H1 (cell line): ENCODE measurements around the gene ANP32A. TPM values are rescaled to one million over a fixed set of nuclear protein-coding genes. Genes with fewer than 3 reads are reported as not detected.

Experiments
- CTCF ChIA-PET: fragments of 300-600 bp; sonication (Branson Sonifier 250); formaldehyde crosslinking; loops from one replicate; lab custom pipeline; 2021; ENCODE audit not compliant: partially characterized antibody; lab: Charles Lee
- POLR2A ChIA-PET: fragments of 300-600 bp; sonication (Branson Sonifier 250); formaldehyde crosslinking; loops from one replicate; lab custom pipeline; 2021; ENCODE audit warnings: inconsistent platforms; ENCODE audit not compliant: partially characterized antibody; lab: Charles Lee
- DNase-seq, 2 experiments: peaks; one replicate each; pipeline versions ENCODE4 v3.0.0 to v3.0.0-alpha.2; 2010 to 2022; ENCODE audit warnings: low spot score in 2 of 2, low read depth in 1 of 2, mixed read lengths in 1 of 2
- FAIRE-seq: peaks from 2 replicates; lab custom pipeline; 2011; peaks lifted over from hg19 to GRCh38; lab: Jason Lieb, UNC
- H2AFZ ChIP-seq: 2 replicates; pipeline ENCODE4 v1.8.1; 2012; ENCODE audit warnings: low read length, inconsistent platforms
- H2AK5ac ChIP-seq: 2 replicates; pipeline ENCODE4 v1.6.1; 2013; ENCODE audit warnings: low read depth, low read length
- H2BK120ac ChIP-seq: replicated peaks from 2 replicates; pipeline ENCODE3; 2013; ENCODE audit warnings: low read depth, low read length, inconsistent platforms
- H2BK12ac ChIP-seq: 2 replicates; pipeline ENCODE4 v1.6.1; 2013; ENCODE audit warnings: low read depth, low read length
- H2BK15ac ChIP-seq: 2 replicates; pipeline ENCODE4 v1.6.1; 2013; ENCODE audit warnings: low read length
- H2BK20ac ChIP-seq: 2 replicates; pipeline ENCODE4 v1.6.1; 2013; ENCODE audit warnings: low read length
- H2BK5ac ChIP-seq: 2 replicates; pipeline ENCODE4 v1.6.1; 2013; ENCODE audit warnings: low read depth, low read length
- H3K14ac ChIP-seq: 2 replicates; pipeline ENCODE4 v1.6.1; 2013; ENCODE audit warnings: inconsistent platforms; ENCODE audit not compliant: insufficient read length
- H3K18ac ChIP-seq: 2 replicates; pipeline ENCODE4 v1.6.1; 2013; ENCODE audit warnings: low read length; ENCODE audit errors: extremely low read depth
- H3K23ac ChIP-seq: 2 replicates; pipeline ENCODE4 v1.6.1; 2013; ENCODE audit warnings: inconsistent platforms; ENCODE audit not compliant: insufficient read length
- H3K23me2 ChIP-seq: 2 replicates; pipeline ENCODE4 v1.6.1; 2013; ENCODE audit warnings: low read depth, low read length
- H3K27ac ChIP-seq: 2 replicates; pipeline ENCODE4 v1.6.1; 2011; ENCODE audit warnings: low read depth, low read length, inconsistent platforms
- H3K27me3 ChIP-seq, 4 experiments: replicated peaks in 1 of 4; 1 replicate in 1 of 4; 2 replicates in 3 of 4; pipeline versions ENCODE4 v1.6.1 to v1.8.1; 2011 to 2013; ENCODE audit warnings: low read length in 3 of 4, mild to moderate bottlenecking in 3 of 4, inconsistent platforms in 2 of 4, mixed read lengths in 2 of 4, moderate library complexity in 1 of 4; ENCODE audit not compliant: control insufficient read depth in 3 of 4, insufficient read depth in 3 of 4; ENCODE audit errors: extremely low read depth in 1 of 4
- H3K36me3 ChIP-seq, 4 experiments: 2 replicates each; pipeline versions ENCODE4 v1.6.1 to v1.8.1; 2011 to 2013; ENCODE audit warnings: mild to moderate bottlenecking in 4 of 4, low read length in 3 of 4, moderate library complexity in 2 of 4, control low read depth in 1 of 4, inconsistent platforms in 1 of 4; ENCODE audit not compliant: insufficient read depth in 4 of 4, control insufficient read depth in 2 of 4
- H3K4ac ChIP-seq: replicated peaks from 2 replicates; pipeline ENCODE3; 2013; ENCODE audit warnings: low read length, low read depth, mixed read lengths, inconsistent platforms; ENCODE audit not compliant: insufficient read length
- H3K4me1 ChIP-seq, 4 experiments: replicated peaks in 1 of 4; 1 replicate in 1 of 4; 2 replicates in 3 of 4; pipeline versions ENCODE4 v1.6.1 to v1.8.1; 2011 to 2013; ENCODE audit warnings: low read length in 3 of 4, inconsistent platforms in 2 of 4, mixed read lengths in 1 of 4; ENCODE audit not compliant: insufficient read depth in 4 of 4, control insufficient read depth in 3 of 4
- H3K4me2 ChIP-seq, 2 experiments: 2 replicates each; pipeline versions ENCODE4 v1.6.1 to v1.8.1; 2011 to 2013; ENCODE audit warnings: low read depth in 2 of 2, low read length in 2 of 2, control low read depth in 1 of 2, inconsistent platforms in 1 of 2, mild to moderate bottlenecking in 1 of 2; ENCODE audit not compliant: insufficient read depth in 1 of 2
- H3K4me3 ChIP-seq, 4 experiments: fragments of 200-600, 300-600 bp in 1 of 4; sonication (generic), shearing (Covaris generic), sonication (Bioruptor Twin) in 1 of 4; 2 replicates each; pipeline versions ENCODE4 v1.5.1 to v1.8.1; 2011 to 2016; ENCODE audit warnings: low read length in 4 of 4, low read depth in 3 of 4, control low read depth in 2 of 4, inconsistent platforms in 2 of 4, mild to moderate bottlenecking in 2 of 4, mixed read lengths in 1 of 4, moderate library complexity in 1 of 4; ENCODE audit not compliant: insufficient read depth in 2 of 4; ENCODE audit errors: extremely low read depth in 1 of 4
- H3K56ac ChIP-seq: replicated peaks from 2 replicates; pipeline ENCODE3; 2013; ENCODE audit warnings: low read depth, mild to moderate bottlenecking, mixed read lengths, low read length, inconsistent platforms; ENCODE audit not compliant: insufficient read length
- H3K79me1 ChIP-seq: 2 replicates; pipeline ENCODE4 v1.6.1; 2013; ENCODE audit warnings: low read depth, low read length, control low read depth
- H3K79me2 ChIP-seq, 2 experiments: 2 replicates each; pipeline versions ENCODE4 v1.6.1 to v1.8.1; 2012 to 2013; ENCODE audit warnings: low read length in 2 of 2, mild to moderate bottlenecking in 2 of 2, inconsistent platforms in 1 of 2; ENCODE audit not compliant: insufficient read depth in 2 of 2, control insufficient read depth in 1 of 2
- H3K9ac ChIP-seq, 4 experiments: replicated peaks in 1 of 4; 1 replicate in 1 of 4; 2 replicates in 3 of 4; pipeline versions ENCODE4 v1.6.1 to v1.8.1; 2011 to 2013; ENCODE audit warnings: low read depth in 3 of 4, low read length in 3 of 4, control low read depth in 2 of 4, mild to moderate bottlenecking in 2 of 4, moderate library complexity in 2 of 4, inconsistent platforms in 1 of 4; ENCODE audit errors: extremely low read depth in 1 of 4
- H3K9me3 ChIP-seq, 2 experiments: 2 replicates each; pipeline versions ENCODE4 v1.6.1 to v1.8.1; 2012 to 2013; ENCODE audit warnings: mild to moderate bottlenecking in 2 of 2, moderate library complexity in 2 of 2, control low read depth in 1 of 2, inconsistent platforms in 1 of 2, low read depth in 1 of 2, low read length in 1 of 2, mixed read lengths in 1 of 2; ENCODE audit not compliant: insufficient read depth in 2 of 2
- H4K20me1 ChIP-seq, 2 experiments: replicated peaks in 1 of 2; 2 replicates each; pipeline versions ENCODE3 to v1.8.1; 2011 to 2013; ENCODE audit warnings: inconsistent platforms in 2 of 2, low read length in 2 of 2, mild to moderate bottlenecking in 1 of 2; ENCODE audit not compliant: insufficient read depth in 2 of 2, control insufficient read depth in 1 of 2
- H4K5ac ChIP-seq: 2 replicates; pipeline ENCODE4 v1.6.1; 2013; ENCODE audit warnings: low read length, low read depth, mixed read lengths, inconsistent platforms; ENCODE audit not compliant: insufficient read length
- H4K8ac ChIP-seq: 2 replicates; pipeline ENCODE4 v1.8.0; 2013; ENCODE audit warnings: mild to moderate bottlenecking, moderate library complexity, low read length, inconsistent platforms; ENCODE audit not compliant: insufficient read depth; ENCODE audit errors: extremely low read depth
- H4K91ac ChIP-seq: replicated peaks from 2 replicates; pipeline ENCODE3; 2013; ENCODE audit warnings: low read length, mixed read lengths, inconsistent platforms; ENCODE audit not compliant: insufficient read length
- CBX8 ChIP-seq: fragments of 300-800, 300-1000 bp; sonication (generic); IDR thresholded peaks from 2 replicates; pipeline ENCODE4 v1.7.1; 2016; ENCODE audit warnings: low read depth, low read length, borderline replicate concordance
- EP300 ChIP-seq, 2 experiments: IDR thresholded peaks; 1 replicate in 1 of 2; 2 replicates in 1 of 2; pipeline ENCODE4 v1.6.1; 2011 to 2012; ENCODE audit warnings: low read depth in 2 of 2, low read length in 2 of 2, mild to moderate bottlenecking in 2 of 2, borderline replicate concordance in 1 of 2, inconsistent platforms in 1 of 2, moderate library complexity in 1 of 2
- GABPA ChIP-seq: IDR thresholded peaks from 2 replicates; pipeline ENCODE4 v1.6.1; 2011; ENCODE audit warnings: mild to moderate bottlenecking, low read length, moderate library complexity, borderline replicate concordance; ENCODE audit not compliant: insufficient read depth
- GTF2F1 ChIP-seq: IDR thresholded peaks from 2 replicates; pipeline ENCODE4 v1.6.1; 2012; ENCODE audit warnings: low read depth, low read length, improper control_type of control experiment, borderline replicate concordance
- HDAC6 ChIP-seq: IDR thresholded peaks from one replicate; pipeline ENCODE4 v1.7.1; 2012; ENCODE audit warnings: low read depth, mild to moderate bottlenecking, inconsistent platforms, low read length, moderate library complexity
- KDM5A ChIP-seq: fragments of 200-600 bp; IDR thresholded peaks from 2 replicates; pipeline ENCODE4 v1.7.1; 2012; ENCODE audit warnings: mild to moderate bottlenecking, low read length, inconsistent platforms, mixed read lengths
- SIN3A ChIP-seq, 2 experiments: IDR thresholded peaks in 1 of 2; conservative IDR thresholded peaks in 1 of 2; 2 replicates each; pipeline ENCODE4 v1.6.1; 2011 to 2012; ENCODE audit warnings: low read length in 2 of 2, improper control_type of control experiment in 1 of 2, low read depth in 1 of 2, mild to moderate bottlenecking in 1 of 2
- SRF ChIP-seq: IDR thresholded peaks from 2 replicates; pipeline ENCODE4 v1.6.1; 2011; ENCODE audit warnings: mild to moderate bottlenecking, low read depth, low read length, moderate library complexity
- TAF7 ChIP-seq: optimal IDR thresholded peaks from 2 replicates; pipeline ENCODE3; 2011; ENCODE audit warnings: low read depth, mild to moderate bottlenecking, inconsistent platforms, low read length, moderate library complexity, borderline replicate concordance
- TCF12 ChIP-seq: IDR thresholded peaks from 2 replicates; pipeline ENCODE4 v1.6.1; 2011; ENCODE audit warnings: low read depth, mild to moderate bottlenecking, low read length
- WGBS, 2 experiments: shearing (Covaris generic) in 1 of 2; methylation state at CpG; one replicate each; pipeline versions ENCODE4 v1.1.6 to v1.1.7; 2013 to 2015; ENCODE audit warnings: low lambda C conversion rate in 2 of 2, mixed read lengths in 2 of 2, inconsistent platforms in 1 of 2, low coverage in 1 of 2, missing lambda C conversion rate in 1 of 2; ENCODE audit not compliant: insufficient replicate concordance in 2 of 2, insufficient coverage in 1 of 2, insufficient read length in 1 of 2; ENCODE audit errors: extremely low coverage in 1 of 2, missing lambda C conversion rate in 1 of 2; 5-methylcytosine and 5-hydroxymethylcytosine counted together
- polyA plus RNA-seq, 7 experiments: library from polyadenylated mRNA; depleted of rRNA in 3 of 7; stranded (reverse) in 5 of 7; unstranded in 2 of 7; fragments of >200 nt in 5 of 7; fragments of 200-250 nt in 2 of 7; gene quantifications; 1 replicate in 5 of 7; 2 replicates in 1 of 7; 4 replicates in 1 of 7; pipeline versions ENCODE4 v1.2.1 to v1.2.3, GENCODE V29; 2011 to 2013; ENCODE audit warnings: missing spikeins in 2 of 7, mixed read lengths in 2 of 7
- total RNA-seq: library from RNA; stranded (reverse); fragmentation: NEBNext Ultra II Directional; extraction: Animal tissue kit (Norgen Biotek cat#: 25700); gene quantifications from 2 replicates; pipeline ENCODE4 v1.2.1, GENCODE V29; 2021
- TF ChIP-seq, protein P1 (sequence below): IDR thresholded peaks from 2 replicates; pipeline ENCODE4 v1.6.1; 2012; ENCODE audit warnings: inconsistent platforms
- TF ChIP-seq, protein P2 (sequence below): IDR thresholded peaks from 2 replicates; pipeline ENCODE4 v1.6.1; 2012; ENCODE audit warnings: inconsistent platforms

Gene ANP32A
- total and polyA plus RNA-seq, 2 of the 8 experiments (the other 6 are each of a cell fraction or from before 2014, with no cell fraction given) = 70.8 to 295 TPM

DNA sequence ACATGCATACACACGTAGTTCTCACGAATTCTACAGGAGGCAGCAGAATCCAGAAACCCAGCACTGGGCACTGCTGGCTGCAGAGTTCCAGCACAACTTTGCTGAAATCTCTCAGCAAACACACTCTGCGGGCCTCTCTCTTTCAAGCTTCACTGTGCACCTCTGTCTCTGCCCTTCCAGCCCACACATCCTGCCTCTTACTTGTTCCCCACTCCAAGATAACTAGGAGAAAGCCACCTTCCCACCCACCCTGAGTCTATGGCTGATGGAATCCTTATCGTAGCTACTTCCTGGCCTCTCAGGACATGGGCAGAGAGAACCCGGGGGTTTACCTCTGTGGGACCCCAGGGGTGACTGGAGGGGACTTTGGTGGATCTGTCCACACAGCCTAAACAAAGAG, 11.9 kb downstream of the ANP32A start:
- POLR2A ChIA-PET = interaction anchor here (1.0 to 4.6 kb wide), 5 partner anchors 8 to 16 kb away, joined by 3 to 30 read pairs (median 4); no protein-coding TSS in a partner anchor
- TF ChIP-seq SIN3A (conservative IDR thresholded peaks at IDR 0.05 in 1 of 2, IDR thresholded peaks at IDR 0.05 in 1 of 2; ENCODE audit: low read depth in 1 of 2, low read length in 2 of 2) = no peak
- TF ChIP-seq GTF2F1 = no peak
- TF ChIP-seq EP300 (IDR thresholded peaks at IDR 0.05; ENCODE audit: borderline replicate concordance in 1 of 2, low read depth in 2 of 2, low read length in 2 of 2) = no peak
- no peak for TF ChIP-seq TAF7
- TF ChIP-seq SRF = no peak
- TF ChIP-seq GABPA = no peak
- TF ChIP-seq TCF12 = no peak
- no peak for TF ChIP-seq CBX8
- TF ChIP-seq, protein P1, sequence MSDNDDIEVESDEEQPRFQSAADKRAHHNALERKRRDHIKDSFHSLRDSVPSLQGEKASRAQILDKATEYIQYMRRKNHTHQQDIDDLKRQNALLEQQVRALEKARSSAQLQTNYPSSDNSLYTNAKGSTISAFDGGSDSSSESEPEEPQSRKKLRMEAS = no peak
- TF ChIP-seq, protein P2, sequence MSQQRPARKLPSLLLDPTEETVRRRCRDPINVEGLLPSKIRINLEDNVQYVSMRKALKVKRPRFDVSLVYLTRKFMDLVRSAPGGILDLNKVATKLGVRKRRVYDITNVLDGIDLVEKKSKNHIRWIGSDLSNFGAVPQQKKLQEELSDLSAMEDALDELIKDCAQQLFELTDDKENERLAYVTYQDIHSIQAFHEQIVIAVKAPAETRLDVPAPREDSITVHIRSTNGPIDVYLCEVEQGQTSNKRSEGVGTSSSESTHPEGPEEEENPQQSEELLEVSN = no peak
- no peak for TF ChIP-seq HDAC6
- no peak for TF ChIP-seq KDM5A

More for the DNA sequence above, 11.9 kb downstream of the ANP32A start:
- H2BK20ac ChIP-seq = no peak overlapping the region
- no peak overlapping the region for H3K23ac ChIP-seq
- no peak overlapping the region for H3K4ac ChIP-seq
- no peak overlapping the region for H3K18ac ChIP-seq
- WGBS, 2 experiments = 65% methylated on average over 5 of the region's 5 CpGs; no CpG with 5 or more reads in 1 of the 2 experiments
- no peak overlapping the region for H3K4me2 ChIP-seq
- H4K20me1 ChIP-seq = peaks cover 65 to 73% of the 10 kb centered on the region in 2 experiments
- H2BK12ac ChIP-seq = no peak overlapping the region
- no peak overlapping the region for H2AFZ ChIP-seq
- H2BK120ac ChIP-seq = no peak overlapping the region
- no peaks in the 10 kb centered on the region for H3K23me2 ChIP-seq
- no peak overlapping the region for H3K27ac ChIP-seq
- peaks cover 46% of the 10 kb centered on the region for H3K79me1 ChIP-seq
- H2BK5ac ChIP-seq = no peak overlapping the region
- no peak overlapping the region for H3K4me3 ChIP-seq
- peak in 1 of 2 experiments; percentile 39 for DNase-seq
- H3K56ac ChIP-seq = no peak overlapping the region
- H4K91ac ChIP-seq = no peak overlapping the region
- peaks cover 52 to 100% of the 10 kb centered on the region in 2 experiments for H3K79me2 ChIP-seq
- no peak overlapping the region for H4K5ac ChIP-seq
- peaks cover 0 to 4% (median 1%) of the 10 kb centered on the region in 4 experiments; a peak in 2 of 8 replicates for H3K36me3 ChIP-seq
- CTCF ChIA-PET = interaction anchor here (0.6 to 3.2 kb wide), 5 partner anchors 20 to 466 kb away, joined by 3 to 16 read pairs (median 7); no protein-coding TSS in a partner anchor
- FAIRE-seq = no peak
- no peak overlapping the region for H3K9ac ChIP-seq
- no peak overlapping the region for H2BK15ac ChIP-seq
- H3K27me3 ChIP-seq = no peaks in the 10 kb centered on the region
- H4K8ac ChIP-seq = no peak overlapping the region
- peaks cover 5 to 16% (median 13%) of the 10 kb centered on the region in 4 experiments; a peak in 6 of 7 replicates for H3K4me1 ChIP-seq
- H3K9me3 ChIP-seq = no peaks in the 10 kb centered on the region
- H3K14ac ChIP-seq = no peak overlapping the region
- no peak overlapping the region for H2AK5ac ChIP-seq
